Activated CD8-positive, alpha-beta memory T cell treated with anti-CD3 and anti-CD28 coated beads, Interleukin-2, amount 50 U/mL, for 24 hours (primary cell): ENCODE measurements around the gene ALLC.

Experiments used
- DNase-seq: peaks from one replicate; pipeline ENCODE4 v3.0.0-alpha.2; 2020; ENCODE audit errors: extremely low read depth

ALLC gene

GRCh38 chr2:3679180-3679579 is 21.2 kb downstream of the ALLC start:
- DNase-seq = no peak

- no peak for DNase-seq
Observed at GRCh38 chr2:3679616-3680393, 21.8 kb downstream of the ALLC start.

GRCh38 chr2:3680548-3681345 is 22.7 kb downstream of the ALLC start:
- no peak for DNase-seq

GRCh38 chr2:3681625-3682024 is 23.6 kb downstream of the ALLC start:
- no peak for DNase-seq

- DNase-seq = no peak
Observed at GRCh38 chr2:3682811-3683210, 24.8 kb downstream of the ALLC start.

- DNase-seq = no peak
Observed at GRCh38 chr2:3683748-3684454, 25.9 kb downstream of the ALLC start.

- DNase-seq = no peak
Observed at GRCh38 chr2:3689998-3690748, 32.2 kb downstream of the ALLC start.

- no peak for DNase-seq
Observed at GRCh38 chr2:3692375-3692774, 34.4 kb downstream of the ALLC start.

- DNase-seq = no peak
Observed at GRCh38 chr2:3696545-3696944, 38.5 kb downstream of the ALLC start.

GRCh38 chr2:3701071-3701470 is 43.1 kb downstream of the ALLC start:
- DNase-seq = no peak

GRCh38 chr2:3703236-3703756 is 45.3 kb downstream of the ALLC start, which contains the start of gene DCDC2C:
Gene DCDC2C (plus strand): TSS chr2:3703575. CDS start chr2:3703752, 177 bp downstream.
- no peak for DNase-seq

- no peak for DNase-seq
Observed at GRCh38 chr2:3703757-3704355, 45.9 kb downstream of the ALLC start.

- no peak for DNase-seq
Observed at GRCh38 chr2:3704692-3705091, 46.7 kb downstream of the ALLC start.

- no peak for DNase-seq
Observed at GRCh38 chr2:3705782-3706181, 47.8 kb downstream of the ALLC start.

GRCh38 chr2:3706892-3707291 is 48.9 kb downstream of the ALLC start:
- DNase-seq = no peak

- no peak for DNase-seq
Observed at GRCh38 chr2:3708576-3708975, 50.6 kb downstream of the ALLC start.

- DNase-seq = no peak
Observed at GRCh38 chr2:3709225-3709624, 51.2 kb downstream of the ALLC start.

- no peak for DNase-seq
Observed at GRCh38 chr2:3712424-3712823, 54.4 kb downstream of the ALLC start.

GRCh38 chr2:3712831-3713503 is 55.0 kb downstream of the ALLC start:
- DNase-seq = no peak

GRCh38 chr2:3718679-3719078 is 60.7 kb downstream of the ALLC start:
- no peak for DNase-seq
